GM23248 (cell line): ENCODE measurements around the gene RPL3. TPM values are rescaled to one million over a fixed set of nuclear protein-coding genes. Genes with fewer than 3 reads are reported as not detected.

Source experiments
- DNase-seq: peaks from one replicate; pipeline ENCODE4 v3.0.0-alpha.2; 2015
- H2AFZ ChIP-seq: fragments of 200-600 bp; sonication (generic); 2 replicates; pipeline ENCODE4 v1.6.1; 2016; ENCODE audit warnings: antibody characterized with exemption
- H3F3A ChIP-seq: fragments of 200-600 bp; sonication (generic); 2 replicates; pipeline ENCODE4 v1.6.1; 2016; ENCODE audit warnings: mild to moderate bottlenecking, antibody characterized with exemption, mixed run types; ENCODE audit not compliant: insufficient read depth
- H3K27ac ChIP-seq: fragments of 200-600 bp; sonication (generic); 2 replicates; pipeline ENCODE4 v1.5.1; 2016; ENCODE audit warnings: mild to moderate bottlenecking
- H3K27me3 ChIP-seq: fragments of 200-600 bp; sonication (generic); replicated peaks from 2 replicates; pipeline ENCODE4 v1.6.1; 2016; ENCODE audit warnings: mild to moderate bottlenecking; ENCODE audit not compliant: insufficient read depth
- H3K36me3 ChIP-seq: fragments of 200-600 bp; sonication (generic); 2 replicates; pipeline ENCODE4 v1.6.1; 2016; ENCODE audit warnings: low read depth, mild to moderate bottlenecking
- H3K4me1 ChIP-seq: fragments of 200-600 bp; sonication (generic); 2 replicates; pipeline ENCODE4 v1.6.1; 2016; ENCODE audit warnings: mild to moderate bottlenecking; ENCODE audit not compliant: insufficient read depth
- H3K4me2 ChIP-seq: fragments of 200-600 bp; sonication (generic); one replicate; pipeline ENCODE4 v1.6.1; 2016; ENCODE audit warnings: mild to moderate bottlenecking; ENCODE audit not compliant: unreplicated experiment
- H3K4me3 ChIP-seq: fragments of 200-600 bp; sonication (generic); 2 replicates; pipeline ENCODE4 v1.5.1; 2016; ENCODE audit warnings: mild to moderate bottlenecking
- H3K79me2 ChIP-seq: fragments of 200-600 bp; sonication (generic); 2 replicates; pipeline ENCODE4 v1.6.1; 2016; ENCODE audit warnings: mild to moderate bottlenecking; ENCODE audit not compliant: insufficient read depth
- H3K9ac ChIP-seq: fragments of 200-600 bp; sonication (generic); 2 replicates; pipeline ENCODE4 v1.6.1; 2016; ENCODE audit warnings: mild to moderate bottlenecking
- H3K9me2 ChIP-seq: fragments of 200-600 bp; sonication (generic); 2 replicates; pipeline ENCODE4 v1.6.1; 2016; ENCODE audit warnings: mixed run types, mild to moderate bottlenecking, moderate library complexity; ENCODE audit not compliant: insufficient read depth
- H3K9me3 ChIP-seq: fragments of 200-600 bp; sonication (generic); one replicate; pipeline ENCODE4 v1.6.1; 2017; ENCODE audit warnings: low read depth
- H4K20me1 ChIP-seq: fragments of 200-600 bp; sonication (generic); 2 replicates; pipeline ENCODE4 v1.6.0; 2016; ENCODE audit not compliant: insufficient read depth
- EZH2 ChIP-seq: fragments of 200-600 bp; sonication (generic); IDR thresholded peaks from 2 replicates; pipeline ENCODE4 v1.6.1; 2018; ENCODE audit warnings: antibody characterized with exemption, mild to moderate bottlenecking; ENCODE audit not compliant: insufficient read depth, poor library complexity, severe bottlenecking
- EZH2phosphoT487 ChIP-seq: fragments of 200-600 bp; sonication (generic); IDR thresholded peaks from 2 replicates; pipeline ENCODE4 v1.6.1; 2018; ENCODE audit warnings: antibody characterized with exemption, moderate library complexity, mild to moderate bottlenecking, low read depth; ENCODE audit not compliant: insufficient read depth
- WGBS, 2 experiments: methylation state at CpG; one replicate each; pipeline ENCODE4 v1.1.6; 2015 to 2017; ENCODE audit warnings: low lambda C conversion rate in 2 of 2, low coverage in 1 of 2; ENCODE audit errors: missing lambda C conversion rate in 2 of 2; 5-methylcytosine and 5-hydroxymethylcytosine counted together
- in situ Hi-C: fragments of 300-500 bp; cut with MboI; formaldehyde crosslinking; loops from 2 replicates; pipeline ENCODE4 v1.15.0; 2020
- polyA plus RNA-seq: library from polyadenylated mRNA; unstranded; fragments of >200 nt; fragmentation: Nextera tagmentation; extraction: Ambion mirVana; gene quantifications from 2 replicates; pipeline ENCODE4 v1.2.1, GENCODE V29; 2016
- total RNA-seq: library from RNA; depleted of rRNA; stranded (reverse); fragments of >200 nt; shearing (Covaris generic); gene quantifications from 2 replicates; pipeline ENCODE4 v1.2.3, GENCODE V29; 2014

The RPL3 gene
- total and polyA plus RNA-seq, 2 experiments from 2014 or later, result 920 to 2,353 TPM

GRCh38 chr22:39362271-39362670, 42.8 kb upstream of the RPL3 start:
- WGBS, 2 experiments, result 77 to 84% methylated on average over 11 of the region's 11 CpGs
- in situ Hi-C loops, result no loop called here

GRCh38 chr22:39361496-39361895, 42.1 kb upstream of the RPL3 start:
- Histone ChIP-seq H3K4me1 (no peaks in the 10 kb centered on the region), H3K4me2 (no peak overlapping the region), H3K9ac (no peak overlapping the region), H3K4me3 (no peak overlapping the region), H3K9me2 (no peaks in the 10 kb centered on the region), H3F3A (no peaks in the 10 kb centered on the region), H3K79me2 (no peaks in the 10 kb centered on the region), H3K36me3 (no peaks in the 10 kb centered on the region), H3K9me3 (no peaks in the 10 kb centered on the region), H3K27me3 (no peaks in the 10 kb centered on the region), H2AFZ (no peak overlapping the region), H4K20me1 (no peaks in the 10 kb centered on the region), H3K27ac (no peak overlapping the region)
- no peak for DNase-seq
- in situ Hi-C loops, result no loop called here
- TF ChIP-seq EZH2, result no peak
- no peak for TF ChIP-seq EZH2phosphoT487
- WGBS, 2 experiments, result 92 to 96% methylated on average over 7 of the region's 7 CpGs

More at GRCh38 chr22:39362271-39362670, 42.8 kb upstream of the RPL3 start:
- Histone ChIP-seq H3K36me3 (no peaks in the 10 kb centered on the region), H3F3A (no peaks in the 10 kb centered on the region), H3K9ac (no peak overlapping the region), H4K20me1 (no peaks in the 10 kb centered on the region), H3K4me3 (no peak overlapping the region), H3K9me2 (no peaks in the 10 kb centered on the region), H3K27me3 (no peaks in the 10 kb centered on the region), H3K79me2 (no peaks in the 10 kb centered on the region), H3K9me3 (no peaks in the 10 kb centered on the region), H3K4me2 (no peak overlapping the region), H3K27ac (no peak overlapping the region), H2AFZ (no peak overlapping the region), H3K4me1 (no peaks in the 10 kb centered on the region)
- peak; percentile 24 for DNase-seq
- no peak for TF ChIP-seq EZH2
- no peak for TF ChIP-seq EZH2phosphoT487

- Histone ChIP-seq H3K9me2 (no peaks in the 10 kb centered on the region), H3K27me3 (no peaks in the 10 kb centered on the region), H3K9ac (no peak overlapping the region), H3K4me1 (no peaks in the 10 kb centered on the region), H3K36me3 (no peaks in the 10 kb centered on the region), H4K20me1 (no peaks in the 10 kb centered on the region), H3K79me2 (no peaks in the 10 kb centered on the region), H3F3A (no peaks in the 10 kb centered on the region), H3K4me3 (no peak overlapping the region), H2AFZ (no peak overlapping the region), H3K27ac (no peak overlapping the region), H3K4me2 (no peak overlapping the region), H3K9me3 (no peaks in the 10 kb centered on the region)
- 73 to 75% methylated on average over 13 to 14 of the region's 14 CpGs for WGBS, 2 experiments
- TF ChIP-seq EZH2phosphoT487 (no peak), EZH2 (no peak)
- DNase-seq, result no peak
- in situ Hi-C loops, result no loop called here
Observed at GRCh38 chr22:39360674-39361413, 41.4 kb upstream of the RPL3 start.

GRCh38 chr22:39360242-39360641, 40.8 kb upstream of the RPL3 start:
- Histone ChIP-seq H3K4me3 (no peak overlapping the region), H3K9me3 (no peaks in the 10 kb centered on the region), H3K4me2 (no peak overlapping the region), H3K27ac (no peak overlapping the region), H4K20me1 (no peaks in the 10 kb centered on the region), H3K4me1 (no peaks in the 10 kb centered on the region), H3K9ac (no peak overlapping the region), H3K36me3 (no peaks in the 10 kb centered on the region), H3K27me3 (no peaks in the 10 kb centered on the region), H3F3A (no peaks in the 10 kb centered on the region), H3K9me2 (no peaks in the 10 kb centered on the region), H2AFZ (no peak overlapping the region), H3K79me2 (no peaks in the 10 kb centered on the region)
- TF ChIP-seq EZH2 (no peak), EZH2phosphoT487 (no peak)
- 81 to 90% methylated on average over 17 to 18 of the region's 18 CpGs for whole genome bisulfite sequencing, 2 experiments
- no peak for DNase-seq
- in situ Hi-C loops, result no loop called here
